Measurements from ENCODE around the gene STOM.

DNA sequence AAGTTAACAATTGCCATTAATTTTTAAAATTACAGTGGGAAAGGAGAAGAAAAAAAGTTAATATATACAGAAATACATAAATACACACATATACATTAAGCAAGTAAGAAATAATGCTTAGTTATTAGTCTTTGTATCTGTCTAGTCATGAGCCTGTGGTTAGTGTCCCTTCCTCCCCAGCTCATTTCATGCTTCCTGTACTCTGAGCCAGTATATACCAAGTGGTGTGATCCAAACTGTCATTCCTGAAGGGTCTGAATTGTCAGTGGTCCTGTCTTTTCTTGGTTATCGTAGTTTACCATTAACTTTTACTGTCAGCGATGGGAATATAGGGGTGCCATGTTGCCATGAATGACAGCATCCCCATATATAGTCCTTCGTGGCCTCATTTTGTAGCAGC, 24.2 kb upstream of the STOM start:
- TF ChIP-seq, protein P1, sequence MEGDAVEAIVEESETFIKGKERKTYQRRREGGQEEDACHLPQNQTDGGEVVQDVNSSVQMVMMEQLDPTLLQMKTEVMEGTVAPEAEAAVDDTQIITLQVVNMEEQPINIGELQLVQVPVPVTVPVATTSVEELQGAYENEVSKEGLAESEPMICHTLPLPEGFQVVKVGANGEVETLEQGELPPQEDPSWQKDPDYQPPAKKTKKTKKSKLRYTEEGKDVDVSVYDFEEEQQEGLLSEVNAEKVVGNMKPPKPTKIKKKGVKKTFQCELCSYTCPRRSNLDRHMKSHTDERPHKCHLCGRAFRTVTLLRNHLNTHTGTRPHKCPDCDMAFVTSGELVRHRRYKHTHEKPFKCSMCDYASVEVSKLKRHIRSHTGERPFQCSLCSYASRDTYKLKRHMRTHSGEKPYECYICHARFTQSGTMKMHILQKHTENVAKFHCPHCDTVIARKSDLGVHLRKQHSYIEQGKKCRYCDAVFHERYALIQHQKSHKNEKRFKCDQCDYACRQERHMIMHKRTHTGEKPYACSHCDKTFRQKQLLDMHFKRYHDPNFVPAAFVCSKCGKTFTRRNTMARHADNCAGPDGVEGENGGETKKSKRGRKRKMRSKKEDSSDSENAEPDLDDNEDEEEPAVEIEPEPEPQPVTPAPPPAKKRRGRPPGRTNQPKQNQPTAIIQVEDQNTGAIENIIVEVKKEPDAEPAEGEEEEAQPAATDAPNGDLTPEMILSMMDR (IDR thresholded peaks at IDR 0.05 in 4 of 5, conservative IDR thresholded peaks at IDR 0.05 in 1 of 5): no peak
- TF ChIP-seq POLR2A (IDR thresholded peaks at IDR 0.05): no peak
